ENCODE results near the gene RPS19.

The RPS19 gene

DNA sequence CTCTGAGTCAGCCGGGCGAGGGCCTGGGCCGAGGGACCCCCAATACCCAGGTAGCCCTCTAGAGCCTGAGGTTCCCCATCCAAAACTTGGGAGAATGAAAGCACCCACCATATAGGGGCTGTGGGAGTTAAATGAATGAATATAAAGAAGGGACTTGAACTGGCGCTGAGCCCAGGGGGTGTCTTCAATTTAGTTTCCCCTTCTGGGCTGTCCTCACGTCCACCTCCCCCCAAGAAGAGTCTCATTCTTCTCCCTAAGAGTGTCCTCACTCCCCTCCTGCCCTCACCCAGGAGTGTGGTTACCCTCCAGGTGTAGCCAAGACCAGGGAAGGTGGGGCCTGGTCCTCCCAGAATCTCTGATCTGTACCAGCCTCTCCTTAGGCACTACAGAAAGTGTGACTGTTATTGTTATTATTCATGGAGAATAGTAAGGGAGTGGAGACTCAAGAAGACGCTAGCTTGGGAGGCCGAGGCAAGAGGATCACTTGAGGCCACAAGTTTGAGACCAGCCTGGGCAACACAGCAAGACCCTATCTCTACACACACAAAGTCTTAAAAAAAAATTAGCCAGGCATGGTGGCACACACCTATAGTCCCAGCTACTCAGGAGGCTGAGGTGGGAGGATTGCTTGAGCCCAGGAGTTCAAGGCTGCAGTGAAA, 19.7 kb downstream of the RPS19 start:
- no peak for DNase-seq

GRCh38 chr19:41880329-41880708, 20.3 kb downstream of the RPS19 start:
- DNase-seq = no peak

DNA sequence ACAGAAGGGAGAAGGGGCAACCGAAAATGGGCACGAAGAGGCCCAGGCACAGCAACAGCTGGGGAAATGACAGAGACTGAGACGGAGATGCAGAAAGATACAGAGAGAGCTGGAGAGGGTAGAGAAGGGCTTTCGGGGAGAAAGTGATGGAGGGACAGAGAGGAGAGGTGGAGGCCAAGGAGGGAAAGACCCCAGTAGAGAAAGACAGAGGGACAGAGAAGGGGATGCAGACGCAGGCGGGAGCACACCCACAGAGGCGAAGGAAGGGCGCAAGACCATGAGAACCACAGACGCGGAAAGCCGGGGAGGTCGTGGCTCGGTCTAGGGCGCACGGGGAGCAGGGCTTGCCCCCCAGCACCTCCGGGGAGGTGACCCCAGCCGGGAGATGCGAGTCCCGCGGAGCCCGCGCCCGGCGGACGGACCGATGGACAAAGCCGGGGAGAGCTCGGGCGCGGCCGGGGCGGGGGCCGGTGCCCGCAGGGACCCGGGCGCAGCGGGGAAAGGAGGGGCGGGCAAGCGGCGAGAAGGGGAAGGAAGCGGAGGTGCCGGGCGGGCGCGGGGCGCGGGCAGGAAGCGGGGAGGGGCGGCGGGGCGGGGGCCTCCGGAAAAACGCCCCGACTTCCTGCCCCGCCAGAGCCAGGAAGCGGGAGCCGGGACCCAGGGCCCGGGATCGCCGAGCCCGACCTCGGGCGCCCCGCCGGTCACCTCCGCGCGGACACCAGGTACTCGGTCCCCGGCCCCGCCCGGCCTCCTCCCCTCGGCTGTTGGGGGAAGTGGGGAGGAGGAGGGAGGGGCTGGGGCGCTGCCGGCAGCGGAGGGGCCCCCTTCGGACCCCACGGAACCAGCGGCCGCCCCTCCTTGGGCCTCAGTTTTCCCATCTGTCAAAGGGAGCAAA, 22.8 kb downstream of the RPS19 start, which contains the start of gene ARHGEF1:
TSS of gene ARHGEF1 (plus strand) at position 617 of the 895 bp plus-strand sequence. CDS start 4,899 bp downstream, outside the sequence.
- DNase-seq = no peak

GRCh38 chr19:41883463-41883820, 23.4 kb downstream of the RPS19 start:
- DNase-seq = no peak

DNA sequence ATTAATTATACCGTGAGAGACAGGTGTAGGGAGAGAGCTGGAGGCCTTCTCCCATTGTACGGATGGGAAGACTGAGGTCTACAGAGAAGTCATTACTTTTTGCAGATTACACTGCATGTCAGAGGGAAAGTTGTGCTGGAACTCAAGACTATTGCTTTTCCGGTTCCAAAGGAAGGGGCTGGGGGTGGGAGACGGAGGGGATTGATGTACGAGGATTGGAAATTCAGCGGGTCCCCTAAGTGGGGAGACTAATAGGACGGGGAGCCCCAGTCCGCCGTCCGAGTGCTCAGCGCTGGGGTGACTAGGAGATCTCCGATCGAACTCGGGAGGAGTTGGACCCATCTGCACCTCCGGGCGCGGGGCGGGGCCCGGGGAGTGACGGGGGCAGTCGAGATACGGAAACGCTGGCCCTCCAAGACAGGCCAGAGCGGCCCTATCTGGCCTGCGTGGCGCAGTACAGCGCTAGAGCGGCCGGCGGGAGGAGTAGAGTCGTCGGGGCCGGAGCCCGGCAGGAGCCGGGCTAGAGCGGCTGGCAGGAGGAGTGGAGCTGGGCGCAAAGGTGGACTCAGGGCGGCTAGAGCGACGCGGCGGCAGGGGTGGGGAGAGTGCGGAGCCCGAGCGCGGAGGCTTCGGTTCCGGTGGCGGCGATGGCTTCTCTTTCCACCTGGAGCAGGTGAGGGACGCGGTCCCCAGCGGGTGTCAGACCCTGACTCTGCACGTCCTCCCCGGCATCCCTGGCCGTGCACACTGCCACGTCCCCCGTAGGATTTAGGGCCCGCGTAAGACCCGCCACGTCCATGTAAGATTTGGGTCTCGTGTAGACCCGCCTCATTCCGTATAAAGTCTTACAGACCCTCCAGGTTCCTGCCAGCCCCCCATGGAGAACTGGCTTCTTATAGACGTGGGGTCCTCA, 24.0 kb downstream of the RPS19 start:
- DNase-seq = peak; percentile 82 to 86

- DNase-seq = no peak
These were observed 27.0 kb downstream of the RPS19 start for GRCh38 chr19:41886761-41887710.

GRCh38 chr19:41887711-41888382, 27.8 kb downstream of the RPS19 start:
- peak; percentile 66 to 73 for DNase-seq

DNA sequence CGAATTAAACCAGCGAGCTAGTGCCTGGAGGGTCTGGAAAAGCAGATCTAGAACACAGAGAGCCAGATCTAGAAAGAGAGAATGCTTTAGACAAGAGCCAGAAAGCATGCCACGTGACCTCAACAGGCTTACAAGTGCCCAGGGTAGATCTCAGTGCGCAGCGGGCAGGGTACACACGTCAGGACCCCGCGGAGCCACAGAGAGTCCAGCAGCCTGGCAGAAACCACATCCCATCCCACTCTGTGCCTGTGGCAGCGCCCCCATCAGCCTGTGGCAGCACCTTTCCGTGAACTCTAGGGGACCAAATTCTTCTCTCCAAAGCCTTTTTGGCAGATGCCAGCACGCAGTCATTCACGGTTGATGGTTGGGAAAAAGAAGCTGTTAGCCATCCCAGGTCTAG, 28.9 kb downstream of the RPS19 start:
- DNase-seq = no peak

- DNase-seq = no peak
These were observed 29.8 kb downstream of the RPS19 start for GRCh38 chr19:41889896-41890295.

GRCh38 chr19:41890936-41891335, 30.9 kb downstream of the RPS19 start:
- no peak for DNase-seq

DNA sequence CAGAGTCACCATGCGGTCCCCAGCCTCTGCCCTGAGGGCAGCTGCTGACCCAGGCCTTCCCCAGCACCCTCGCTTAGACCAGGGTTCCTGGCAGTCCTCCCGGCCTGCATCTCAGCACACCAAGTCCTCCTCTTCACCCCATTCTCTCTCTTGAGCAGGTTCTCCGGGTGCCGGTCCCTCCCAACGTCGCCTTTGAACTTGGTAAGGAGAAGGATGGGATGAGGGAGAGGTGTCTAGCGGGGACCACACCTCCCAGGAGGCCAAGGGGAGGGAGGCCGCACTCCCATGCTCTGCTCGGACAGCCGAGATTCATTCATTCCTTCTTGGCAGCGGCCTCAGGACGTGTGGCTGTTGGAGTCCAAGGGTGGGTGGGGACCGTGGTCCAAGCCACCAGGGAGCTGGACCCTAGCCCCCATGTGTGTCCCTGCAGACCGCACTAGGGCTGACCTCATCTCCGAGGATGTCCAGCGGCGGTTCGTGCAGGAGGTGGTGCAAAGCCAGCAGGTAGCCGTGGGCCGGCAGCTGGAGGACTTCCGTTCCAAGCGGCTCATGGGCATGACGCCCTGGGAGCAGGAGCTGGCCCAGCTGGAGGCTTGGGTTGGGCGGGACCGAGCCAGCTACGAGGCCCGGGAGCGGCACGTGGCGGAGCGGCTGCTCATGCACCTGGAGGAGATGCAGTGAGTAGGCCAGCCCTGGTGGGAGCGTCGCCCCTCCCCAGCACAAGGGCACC, 32.3 kb downstream of the RPS19 start:
- no peak for DNase-seq

GRCh38 chr19:41893899-41894298, 33.8 kb downstream of the RPS19 start:
- DNase-seq = no peak

GRCh38 chr19:41894350-41894749, 34.3 kb downstream of the RPS19 start:
- DNase-seq = no peak

DNA sequence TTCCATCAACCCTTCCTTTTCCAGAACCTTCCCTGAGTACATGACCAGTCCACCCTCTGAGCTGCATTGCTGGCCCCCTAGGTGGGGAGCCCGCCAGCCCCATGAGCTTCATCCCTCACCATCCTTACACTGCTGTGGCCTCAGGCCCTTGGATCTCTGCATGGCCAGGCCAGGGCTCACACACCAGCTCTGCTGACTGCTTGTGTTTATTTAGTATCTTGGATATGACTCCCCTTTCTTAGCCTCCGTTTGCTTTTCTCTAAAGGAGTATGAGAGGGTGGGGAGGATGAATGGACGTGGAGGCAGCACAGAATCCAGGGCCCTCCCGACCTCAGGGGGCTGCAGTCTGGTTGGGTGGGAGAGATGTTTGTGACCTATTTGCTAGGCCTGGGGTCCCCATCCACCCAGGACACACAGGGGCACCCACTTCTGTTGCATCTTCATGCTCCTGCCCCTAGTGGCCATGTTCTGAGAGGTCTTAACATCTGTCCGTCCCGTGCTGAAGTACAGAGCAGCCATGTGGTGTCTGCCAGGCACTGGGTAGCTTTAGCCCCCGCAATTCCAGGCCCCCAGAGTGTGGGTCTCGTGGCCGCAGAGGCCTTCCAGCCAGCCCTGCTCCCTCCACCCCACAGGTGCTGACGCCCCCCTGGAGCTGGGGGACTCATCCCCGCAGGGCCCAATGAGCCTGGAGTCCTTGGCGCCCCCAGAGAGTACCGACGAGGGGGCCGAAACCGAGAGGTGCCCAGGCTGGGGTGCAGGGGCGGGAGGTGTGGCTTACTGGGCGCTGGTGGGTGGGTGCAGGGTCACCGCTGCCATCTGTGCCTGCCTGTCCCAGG, 35.9 kb downstream of the RPS19 start:
- DNase-seq = no peak

- DNase-seq = no peak
These were observed 36.5 kb downstream of the RPS19 start for GRCh38 chr19:41896581-41896942.

DNA sequence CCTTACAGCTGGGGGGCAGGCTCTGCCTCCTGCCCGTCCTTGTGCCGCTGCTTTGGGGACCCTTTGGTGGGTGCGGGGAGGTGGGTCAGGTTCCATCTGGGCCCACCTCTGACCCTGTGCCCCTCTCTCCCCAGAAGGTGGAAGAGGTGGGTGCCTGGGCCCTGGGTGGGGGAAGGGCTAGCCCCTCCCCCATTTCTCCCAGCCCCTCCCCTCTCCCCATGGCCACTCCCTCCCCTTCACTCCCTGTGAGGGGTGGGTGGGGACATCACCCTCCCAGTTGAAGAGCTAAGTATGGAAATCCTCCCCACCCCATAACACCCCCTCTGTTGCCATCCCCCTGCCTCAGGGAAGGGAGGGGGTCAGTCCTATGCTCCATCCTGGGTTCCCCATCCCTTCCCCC, 37.1 kb downstream of the RPS19 start:
- DNase-seq = no peak

GRCh38 chr19:41897820-41898219, 37.8 kb downstream of the RPS19 start:
- no peak for DNase-seq

DNA sequence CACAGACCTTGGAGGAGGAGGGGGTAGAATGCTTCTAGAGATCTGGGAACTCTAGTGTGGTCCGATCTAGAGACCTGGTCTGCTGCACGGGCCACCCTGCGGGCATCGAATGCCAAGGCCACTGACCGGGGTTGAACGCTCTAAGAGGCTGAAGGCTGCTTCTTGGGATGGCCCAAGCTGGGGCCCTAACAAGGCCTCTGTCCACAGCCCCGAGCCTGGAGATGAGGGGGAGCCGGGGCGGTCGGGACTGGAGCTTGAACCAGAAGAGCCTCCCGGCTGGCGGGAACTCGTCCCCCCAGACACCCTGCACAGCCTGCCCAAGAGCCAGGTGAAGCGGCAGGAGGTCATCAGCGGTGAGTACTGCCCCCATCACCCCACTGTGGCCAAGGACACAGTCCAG, 38.2 kb downstream of the RPS19 start:
- DNase-seq = no peak

DNA sequence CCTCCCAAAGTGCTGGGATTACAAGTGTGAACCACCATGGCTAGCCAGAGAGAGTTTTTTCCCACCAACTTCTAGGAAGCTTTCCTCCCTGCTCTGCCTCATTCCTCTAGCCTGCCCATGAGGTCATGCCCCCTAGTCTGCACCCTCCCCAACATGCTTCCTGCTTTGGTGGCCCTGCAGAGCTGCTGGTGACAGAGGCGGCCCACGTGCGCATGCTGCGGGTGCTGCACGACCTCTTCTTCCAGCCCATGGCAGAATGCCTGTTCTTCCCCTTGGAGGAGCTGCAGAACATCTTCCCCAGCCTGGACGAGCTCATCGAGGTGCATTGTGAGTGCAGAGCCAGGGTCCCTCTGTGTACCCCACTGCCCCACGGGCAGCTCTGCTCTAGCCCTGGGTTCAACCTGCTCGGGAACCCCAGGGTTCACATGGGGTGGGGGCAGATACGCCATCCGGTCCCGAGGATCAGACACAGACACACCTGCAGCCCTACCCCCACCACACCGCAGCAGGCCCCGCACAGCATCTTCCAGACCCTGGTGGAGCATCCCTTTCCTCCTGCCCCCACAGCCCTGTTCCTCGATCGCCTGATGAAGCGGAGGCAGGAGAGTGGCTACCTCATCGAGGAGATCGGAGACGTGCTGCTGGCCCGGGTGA, 41.8 kb downstream of the RPS19 start:
- no peak for DNase-seq
